Measurements from ENCODE around the gene CDCP1. TPM values are rescaled to one million over a fixed set of nuclear protein-coding genes. Genes with fewer than 3 reads are reported as not detected.

The CDCP1 gene
- total and polyA plus RNA-seq, 2 donors (not counting 1 experiment from before 2014, with no cell fraction given): not detected

Small RNA genes lying within 50 kb of the gene (small RNA-seq; reads per million reads assigned to genes)
- gene RNU5B-3P (ENCODE audit: insufficient read length, low read depth, low replicate concordance): not detected

Other genes starting within 250 kb of the CDCP1 start
- gene ZDHHC3, start 170.2 kb downstream of the CDCP1 start, total RNA-seq: 46.4 and 52.6 TPM in 2 replicates
- gene ZDHHC3, start 170.2 kb downstream of the CDCP1 start, polyA plus RNA-seq: 27.3 and 37.2 TPM in 2 replicates
- 32.9 and 40.0 TPM in 2 replicates for gene EXOSC7, start 170.1 kb downstream of the CDCP1 start, total RNA-seq
- gene EXOSC7, start 170.1 kb downstream of the CDCP1 start, polyA plus RNA-seq: 25.5 and 33.7 TPM in 2 replicates
- 0.34 TPM in 1 of 2 replicates, not detected in the other for gene CLEC3B, start 120.1 kb downstream of the CDCP1 start, total RNA-seq
- 0.33 and 0.82 TPM in 2 replicates for gene CLEC3B, start 120.1 kb downstream of the CDCP1 start, polyA plus RNA-seq
- gene TMEM158, start 79.9 kb upstream of the CDCP1 start, total RNA-seq: not detected in 2 replicates
- 0.30 TPM in 1 of 2 replicates, not detected in the other for gene TMEM158, start 79.9 kb upstream of the CDCP1 start, polyA plus RNA-seq
- gene LARS2, start 242.2 kb upstream of the CDCP1 start, total RNA-seq: 31.4 and 35.1 TPM in 2 replicates
- 5.9 and 6.2 TPM in 2 replicates for gene LARS2, start 242.2 kb upstream of the CDCP1 start, polyA plus RNA-seq